Skeletal muscle tissue (tissue), 4 donors: Measurements from ENCODE around the gene TMEM198. TPM values are rescaled to one million over a fixed set of nuclear protein-coding genes. Genes with fewer than 3 reads are reported as not detected.
A peak's percentile ranks its signal among the peaks of the same experiment; 100 is the strongest.

Experiments
- H3K27ac ChIP-seq: one replicate; pipeline ENCODE4 v1.7.0; 2013; ENCODE audit warnings: mild to moderate bottlenecking, low read depth, low read length, inconsistent platforms
- H3K27me3 ChIP-seq, 3 donors: one replicate each; pipeline ENCODE4 v1.7.0; 2013; ENCODE audit warnings: low read length in 3 of 3; ENCODE audit not compliant: control insufficient read depth in 3 of 3, insufficient read depth in 3 of 3
- H3K36me3 ChIP-seq, 3 donors: one replicate each; pipeline ENCODE4 v1.7.0; 2013; ENCODE audit warnings: low read length in 3 of 3; ENCODE audit not compliant: control insufficient read depth in 3 of 3, insufficient read depth in 3 of 3
- H3K4me1 ChIP-seq, 3 donors: one replicate each; pipeline ENCODE4 v1.7.0; 2013; ENCODE audit warnings: low read length in 3 of 3, mild to moderate bottlenecking in 3 of 3; ENCODE audit not compliant: control insufficient read depth in 3 of 3, insufficient read depth in 3 of 3
- H3K4me3 ChIP-seq, 3 donors: one replicate each; pipeline ENCODE4 v1.7.0; 2013; ENCODE audit warnings: low read length in 3 of 3
- H3K9ac ChIP-seq, 3 donors: one replicate each; pipeline ENCODE4 v1.7.0; 2013; ENCODE audit warnings: low read length in 3 of 3, mild to moderate bottlenecking in 3 of 3, moderate library complexity in 2 of 3, low read depth in 1 of 3
- H3K9me3 ChIP-seq, 3 donors: one replicate each; pipeline ENCODE4 v1.7.0; 2013; ENCODE audit warnings: low read length in 3 of 3; ENCODE audit not compliant: control insufficient read depth in 3 of 3
- total RNA-seq: library from RNA; depleted of rRNA; stranded (reverse); fragments of >200 nt; gene quantifications from one replicate; pipeline ENCODE4 v1.2.3, GENCODE V29; 2014
- donor health status: Osteomylitis.

Gene TMEM198
- total RNA-seq, 1 donor from 2014 or later, result 2.1 TPM

DNA sequence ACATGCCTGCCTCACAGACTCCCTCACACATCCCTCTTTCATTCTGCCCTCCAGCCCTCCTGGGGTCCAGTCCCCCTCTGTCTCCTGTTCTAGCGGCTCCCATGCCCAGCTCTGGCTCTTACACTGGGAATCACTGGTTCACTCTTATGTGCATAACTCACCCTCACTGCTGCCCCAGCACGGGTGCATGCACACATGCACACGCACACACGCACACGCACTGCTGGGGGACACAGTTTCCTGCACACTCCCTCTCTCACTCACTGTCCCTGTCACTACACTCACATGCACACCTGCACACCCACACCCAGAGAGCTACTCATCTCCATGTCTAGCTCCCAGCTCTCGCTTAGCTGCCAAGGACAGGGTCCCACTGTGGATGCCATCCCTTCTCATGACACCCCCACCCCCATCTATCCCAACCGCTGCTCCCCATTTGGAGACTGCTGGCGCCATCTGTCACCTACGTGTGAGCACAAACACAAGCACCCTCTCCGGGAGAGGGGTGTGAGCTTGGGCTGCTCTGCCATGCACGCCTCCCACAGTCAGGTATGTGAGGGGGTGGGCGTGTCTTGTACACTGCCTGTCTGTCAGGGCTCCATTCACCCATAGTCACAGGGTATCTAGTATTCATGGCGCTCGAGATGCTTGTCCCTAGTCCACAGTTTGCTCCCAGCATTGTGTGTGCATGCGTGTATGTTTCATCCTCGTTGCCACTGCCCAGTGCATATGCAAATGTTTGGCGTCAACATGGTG is 27.8 kb upstream of the TMEM198 start:
- no peaks in the 10 kb centered on the region for H3K9me3 ChIP-seq
- H3K36me3 ChIP-seq, result no peaks in the 10 kb centered on the region
- no peak overlapping the region for H3K27ac ChIP-seq
- H3K9ac ChIP-seq, result no peak overlapping the region
- H3K4me1 ChIP-seq, result peaks cover 8 to 16% (median 15%) of the 10 kb centered on the region in 3 donors
- H3K27me3 ChIP-seq, result peaks cover 31 to 59% (median 51%) of the 10 kb centered on the region in 3 donors
- no peak overlapping the region for H3K4me3 ChIP-seq

- Histone ChIP-seq H3K4me3 (no peak overlapping the region), H3K4me1 (peaks cover 8 to 21% (median 15%) of the 10 kb centered on the region in 3 donors), H3K9me3 (no peaks in the 10 kb centered on the region), H3K27ac (no peak overlapping the region), H3K27me3 (peaks cover 36 to 61% (median 53%) of the 10 kb centered on the region in 3 donors), H3K36me3 (no peaks in the 10 kb centered on the region), H3K9ac (no peak overlapping the region)
These were observed 26.9 kb upstream of the TMEM198 start for GRCh38 chr2:219516888-219517287.

- Histone ChIP-seq H3K9ac (no peak overlapping the region), H3K36me3 (no peaks in the 10 kb centered on the region), H3K4me1 (peaks cover 8 to 21% (median 14%) of the 10 kb centered on the region in 3 donors), H3K27me3 (peaks cover 33 to 56% (median 44%) of the 10 kb centered on the region in 3 donors), H3K9me3 (no peaks in the 10 kb centered on the region), H3K4me3 (no peak overlapping the region), H3K27ac (no peak overlapping the region)
These were observed 25.7 kb upstream of the TMEM198 start for GRCh38 chr2:219517954-219518778.

GRCh38 chr2:219519526-219519916 is 24.3 kb upstream of the TMEM198 start:
- no peak overlapping the region for H3K4me3 ChIP-seq
- H3K9ac ChIP-seq, result no peak overlapping the region
- H3K27me3 ChIP-seq, result peaks cover 34 to 54% (median 38%) of the 10 kb centered on the region in 3 donors
- no peaks in the 10 kb centered on the region for H3K9me3 ChIP-seq
- no peak overlapping the region for H3K27ac ChIP-seq
- peaks cover 3 to 13% (median 5%) of the 10 kb centered on the region in 3 donors for H3K4me1 ChIP-seq
- H3K36me3 ChIP-seq, result no peaks in the 10 kb centered on the region

DNA sequence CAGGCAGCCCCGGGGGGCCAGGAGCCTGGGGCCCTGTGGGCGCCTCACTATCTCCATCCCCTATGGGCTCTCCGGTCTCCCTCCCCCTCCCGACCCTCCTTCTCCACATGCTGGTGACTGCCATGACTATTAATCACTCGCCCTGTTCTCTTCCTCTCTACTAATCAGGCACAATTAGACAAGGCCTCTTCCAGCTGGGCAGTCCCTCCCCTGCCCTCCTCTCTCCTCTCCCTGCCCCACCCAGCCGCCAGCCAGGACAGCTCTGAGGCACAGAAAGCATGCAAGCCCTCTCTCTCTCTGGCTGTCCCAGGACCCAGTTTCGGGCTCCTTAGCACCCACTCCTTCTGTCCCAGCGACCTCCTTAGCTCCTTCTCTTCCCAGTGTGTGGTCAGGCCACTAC is 23.7 kb upstream of the TMEM198 start:
- no peaks in the 10 kb centered on the region for H3K9me3 ChIP-seq
- H3K36me3 ChIP-seq, result no peaks in the 10 kb centered on the region
- no peak overlapping the region for H3K27ac ChIP-seq
- no peak overlapping the region for H3K4me3 ChIP-seq
- no peak overlapping the region for H3K9ac ChIP-seq
- H3K4me1 ChIP-seq, result peaks cover 2 to 11% (median 5%) of the 10 kb centered on the region in 3 donors
- peaks cover 32 to 54% (median 37%) of the 10 kb centered on the region in 3 donors for H3K27me3 ChIP-seq

DNA sequence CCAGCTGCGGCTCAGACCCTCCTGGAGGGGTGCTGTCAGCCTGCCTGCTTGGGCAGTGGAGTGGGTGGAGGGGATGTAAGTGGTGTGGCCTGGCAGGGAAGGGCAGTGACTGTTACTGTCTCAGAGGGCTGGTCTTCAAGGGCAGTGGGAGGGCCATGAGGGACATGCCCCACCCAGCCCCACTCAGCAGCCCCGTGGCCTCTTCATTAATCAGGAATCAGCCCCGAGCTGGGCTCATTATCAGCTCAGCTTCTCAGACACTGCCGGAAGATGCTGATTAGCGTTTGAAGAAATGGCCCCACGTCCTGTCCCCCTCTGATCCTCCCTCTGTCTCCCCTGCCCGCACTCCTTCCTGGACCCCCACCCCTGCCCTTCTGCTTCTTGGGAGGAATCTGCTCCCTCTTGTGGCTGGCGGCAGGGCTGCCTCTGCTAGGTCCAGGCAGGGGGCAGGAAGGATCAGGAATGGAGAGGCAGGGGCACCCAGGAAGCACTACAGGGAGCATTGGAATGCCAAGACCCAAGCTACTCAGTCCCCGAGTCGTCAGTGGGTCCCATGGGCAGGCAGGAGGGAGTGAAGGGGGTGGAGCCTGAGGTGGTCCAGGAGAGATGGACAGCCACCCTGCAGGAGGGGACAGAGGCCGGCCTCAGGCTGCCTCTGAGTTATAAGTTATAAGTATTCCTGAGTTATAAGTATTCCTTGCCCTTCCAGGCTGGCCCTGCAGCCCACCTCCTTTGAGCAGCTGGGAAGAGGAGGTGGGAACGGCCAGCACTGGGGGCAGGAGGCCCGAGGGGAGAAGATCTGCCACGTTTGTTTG is 22.6 kb upstream of the TMEM198 start:
- no peak overlapping the region for H3K4me3 ChIP-seq
- H3K36me3 ChIP-seq, result no peaks in the 10 kb centered on the region
- peaks cover 30 to 49% (median 32%) of the 10 kb centered on the region in 3 donors for H3K27me3 ChIP-seq
- H3K4me1 ChIP-seq, result peaks cover 2 to 11% (median 5%) of the 10 kb centered on the region in 3 donors
- H3K27ac ChIP-seq, result no peak overlapping the region
- H3K9ac ChIP-seq, result peak overlapping the region in 1 of 3 donors; percentile 33
- no peaks in the 10 kb centered on the region for H3K9me3 ChIP-seq

DNA sequence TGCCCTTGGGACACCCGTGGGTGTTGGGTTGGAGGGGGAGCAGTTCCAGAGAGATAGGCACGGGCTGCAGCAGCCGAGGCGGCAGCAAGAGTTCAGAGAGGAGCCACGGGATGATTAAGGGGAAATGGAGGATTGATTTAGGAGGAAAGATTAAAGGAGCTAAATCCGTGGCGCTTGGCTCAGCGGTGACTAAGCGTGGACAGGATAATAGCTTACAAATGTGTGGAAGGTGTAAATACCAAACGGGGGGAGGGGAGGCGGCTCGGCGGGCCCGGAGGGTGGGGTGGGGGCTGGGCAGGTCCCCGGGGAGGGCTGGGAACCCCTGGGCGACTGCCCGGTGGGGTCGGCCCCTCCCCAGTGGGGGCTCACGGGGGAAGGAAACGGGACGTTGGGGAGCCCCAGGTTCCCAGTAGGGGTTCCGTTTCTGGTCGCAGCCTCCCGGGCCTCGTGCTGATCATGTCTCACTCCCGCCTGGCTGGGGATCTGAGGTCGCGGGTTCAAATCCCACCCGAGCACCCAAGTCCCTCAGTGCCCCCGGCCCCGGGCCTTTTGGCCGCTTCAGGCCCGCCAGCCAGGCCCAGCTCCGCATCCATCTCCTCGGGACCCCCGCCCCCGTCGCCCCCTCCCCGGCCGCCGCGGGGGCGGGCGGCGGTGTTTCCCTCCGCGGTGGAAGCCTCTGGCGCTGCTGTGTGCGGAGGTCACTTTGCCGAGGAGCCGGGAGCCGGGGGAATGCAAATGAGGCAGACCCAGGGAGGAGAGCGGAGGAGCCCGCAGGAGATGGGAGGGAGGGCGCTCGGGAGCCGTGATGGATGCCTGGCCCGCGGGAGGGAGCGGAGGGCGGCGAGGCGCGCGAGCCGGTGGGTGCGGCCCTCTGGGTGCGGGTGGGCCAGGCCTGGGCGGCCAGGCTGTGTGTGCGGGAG is 21.5 kb upstream of the TMEM198 start:
- Histone ChIP-seq H3K36me3 (no peaks in the 10 kb centered on the region), H3K4me1 (peaks cover 5 to 15% (median 13%) of the 10 kb centered on the region in 3 donors), H3K27me3 (peaks cover 29 to 44% (median 30%) of the 10 kb centered on the region in 3 donors), H3K9me3 (no peaks in the 10 kb centered on the region), H3K9ac (no peak overlapping the region), H3K4me3 (no peak overlapping the region), H3K27ac (no peak overlapping the region)

GRCh38 chr2:219523031-219523671 is 20.7 kb upstream of the TMEM198 start:
- peaks cover 5 to 15% (median 13%) of the 10 kb centered on the region in 3 donors for H3K4me1 ChIP-seq

More at GRCh38 chr2:219523031-219523671, 20.7 kb upstream of the TMEM198 start:
- H3K27ac ChIP-seq, result no peak overlapping the region
- no peak overlapping the region for H3K4me3 ChIP-seq
- H3K27me3 ChIP-seq, result peaks cover 31 to 49% (median 32%) of the 10 kb centered on the region in 3 donors
- H3K36me3 ChIP-seq, result no peaks in the 10 kb centered on the region
- H3K9me3 ChIP-seq, result no peaks in the 10 kb centered on the region
- H3K9ac ChIP-seq, result peak overlapping the region in 1 of 3 donors; percentile 45
